Hematopoietic multipotent progenitor cell treated with erythropoietin and hydrocortisone succinate and interleukin-3 and kit ligand, for 8 days (in vitro differentiated cells): ENCODE measurements around the gene HMGN2.

ENCODE experiments used
- DNase-seq: peaks from one replicate; pipeline ENCODE4 v3.0.0-alpha.2; 2015

Gene HMGN2

GRCh38 chr1:26472320-26472900 lies at the start of gene HMGN2:
Gene HMGN2 (plus strand): TSS chr1:26472440. CDS start chr1:26472613, 173 bp downstream.
- DNase-seq: peak; percentile 93

- DNase-seq: no peak
These were observed 42.5 kb upstream of the HMGN2 start for GRCh38 chr1:26429721-26430120.

- DNase-seq: peak; percentile 99
These were observed 40.1 kb upstream of the HMGN2 start, which contains the start of gene DHDDS for GRCh38 chr1:26431979-26432695. Gene DHDDS (plus strand): TSS chr1:26432321. CDS start chr1:26432946, 625 bp downstream.

GRCh38 chr1:26432793-26433192 lies 39.4 kb upstream of the HMGN2 start:
- DNase-seq: no peak

- no peak for DNase-seq
These were observed 38.0 kb upstream of the HMGN2 start for GRCh38 chr1:26434161-26434752.

- no peak for DNase-seq
These were observed 34.2 kb upstream of the HMGN2 start for GRCh38 chr1:26438041-26438440.

- DNase-seq: no peak
These were observed 32.0 kb upstream of the HMGN2 start for GRCh38 chr1:26440259-26440658.

GRCh38 chr1:26449868-26450267 lies 22.4 kb upstream of the HMGN2 start:
- DNase-seq: no peak

- DNase-seq: no peak
These were observed 21.3 kb upstream of the HMGN2 start for GRCh38 chr1:26450908-26451307.

GRCh38 chr1:26452459-26453183 lies 19.6 kb upstream of the HMGN2 start:
- DNase-seq: no peak

- DNase-seq: no peak
These were observed 13.1 kb upstream of the HMGN2 start for GRCh38 chr1:26459148-26459547.

GRCh38 chr1:26459573-26460031 lies 12.6 kb upstream of the HMGN2 start:
- no peak for DNase-seq

- DNase-seq: no peak
These were observed 3.3 kb upstream of the HMGN2 start for GRCh38 chr1:26468911-26469310.

- DNase-seq: no peak
These were observed 2.7 kb upstream of the HMGN2 start for GRCh38 chr1:26469558-26469957.

GRCh38 chr1:26470878-26471497 lies 1.3 kb upstream of the HMGN2 start:
- no peak for DNase-seq

GRCh38 chr1:26471498-26472319 lies 531 bp upstream of the HMGN2 start:
- peak; percentile 67 for DNase-seq

GRCh38 chr1:26472901-26473845 lies 933 bp downstream of the HMGN2 start:
- peak; percentile 92 for DNase-seq

GRCh38 chr1:26474818-26475217 lies 2.6 kb downstream of the HMGN2 start:
- no peak for DNase-seq

GRCh38 chr1:26475989-26476388 lies 3.7 kb downstream of the HMGN2 start:
- no peak for DNase-seq

GRCh38 chr1:26476958-26477357 lies 4.7 kb downstream of the HMGN2 start:
- DNase-seq: no peak
